K562 (cell line): ENCODE measurements around the gene TMEM239. TPM values are rescaled to one million over a fixed set of nuclear protein-coding genes. Genes with fewer than 3 reads are reported as not detected.

Experiments used
- MGA ChIP-seq: fragments of 450-650 bp; IDR thresholded peaks from 2 replicates; pipeline ENCODE4 v1.6.1; 2016; ENCODE audit warnings: mild to moderate bottlenecking, moderate library complexity
- polyA plus RNA-seq, 8 experiments: library from polyadenylated mRNA; depleted of rRNA in 4 of 8; stranded (reverse) in 5 of 8; unstranded in 3 of 8; fragments of >200 nt; fragmentation: Nextera tagmentation in 2 of 8; fragmentation: Illumina TruSeq in 1 of 8; extraction: Ambion mirVana in 2 of 8; extraction: Trizol in 1 of 8; gene quantifications; 2 replicates each; pipeline versions ENCODE4 v1.2.1 to v1.2.3, GENCODE V29; 2011 to 2014; ENCODE audit warnings: inconsistent platforms in 1 of 8, missing spikeins in 1 of 8
- total RNA-seq, 7 experiments: library from RNA; depleted of rRNA in 6 of 7; stranded (reverse); fragments of >200 nt in 6 of 7; fragmentation: Illumina TruSeq in 2 of 7; extraction: Trizol in 2 of 7; gene quantifications; 2 replicates each; pipeline versions ENCODE4 v1.2.1 to v1.2.3, GENCODE V29; 2011 to 2021; ENCODE audit warnings: low replicate concordance in 1 of 7

The TMEM239 gene
- total and polyA plus RNA-seq, 9 of the 15 experiments (the other 6 are each of a cell fraction or from before 2014, with no cell fraction given), result not detected

- no peak for TF ChIP-seq MGA
Measured at GRCh38 chr20:2837221-2837960, 21.2 kb downstream of the TMEM239 start (continued).
